SU-DHL-6 (cell line): ENCODE measurements around the gene ORC1.

Source experiments
- H2AFZ ChIP-seq: fragments of 200-600 bp; sonication (generic); 2 replicates; pipeline ENCODE4 v1.6.1; 2014; ENCODE audit warnings: low read depth, mild to moderate bottlenecking, moderate library complexity, mixed read lengths, antibody characterized with exemption, low read length; ENCODE audit not compliant: severe bottlenecking
- H3F3A ChIP-seq: fragments of 200-600 bp; shearing (Covaris generic); 2 replicates; pipeline ENCODE4 v1.6.0; 2016; ENCODE audit warnings: antibody characterized with exemption, mild to moderate bottlenecking; ENCODE audit not compliant: insufficient read depth
- H3K27ac ChIP-seq: fragments of 200-600 bp; sonication (generic); 2 replicates; pipeline ENCODE4 v1.5.1; 2016; ENCODE audit warnings: low read depth, mild to moderate bottlenecking, low read length, moderate library complexity, mixed read lengths
- H3K27me3 ChIP-seq: fragments of 200-600 bp; sonication (generic), shearing (Covaris generic); 2 replicates; pipeline ENCODE4 v1.6.0; 2014; ENCODE audit warnings: mild to moderate bottlenecking, low read length
- H3K36me3 ChIP-seq: fragments of 200-600 bp; sonication (generic); 2 replicates; pipeline ENCODE4 v1.6.1; 2014; ENCODE audit warnings: mild to moderate bottlenecking, low read length, mixed read lengths
- H3K4me2 ChIP-seq: fragments of 300-600, 200-600 bp; shearing (Covaris generic), sonication (generic); 2 replicates; pipeline ENCODE4 v1.6.0; 2014; ENCODE audit warnings: low read length, low read depth, mild to moderate bottlenecking; ENCODE audit not compliant: poor library complexity, severe bottlenecking
- H3K4me3 ChIP-seq: fragments of 200-600 bp; sonication (generic); 2 replicates; pipeline ENCODE4 v1.5.1; 2014; ENCODE audit warnings: antibody characterized with exemption, low read length, mild to moderate bottlenecking, mixed read lengths; ENCODE audit not compliant: insufficient read depth, poor library complexity, severe bottlenecking
- H3K79me2 ChIP-seq: fragments of 200-600 bp; sonication (generic); 2 replicates; pipeline ENCODE4 v1.6.1; 2014; ENCODE audit warnings: mild to moderate bottlenecking, low read length, moderate library complexity; ENCODE audit not compliant: insufficient read depth
- H3K9ac ChIP-seq: fragments of 200-600 bp; sonication (generic); 2 replicates; pipeline ENCODE4 v1.7.0; 2014; ENCODE audit warnings: mild to moderate bottlenecking, low read length
- H3K9me2 ChIP-seq: fragments of 200-600 bp; sonication (generic); replicated peaks from 2 replicates; pipeline ENCODE4 v1.6.1; 2014; ENCODE audit warnings: low read length; ENCODE audit not compliant: insufficient read depth
- H3K9me3 ChIP-seq: fragments of 200-600 bp; sonication (generic); 2 replicates; pipeline ENCODE4 v1.6.1; 2014; ENCODE audit warnings: low read length, mixed read lengths; ENCODE audit not compliant: insufficient read depth
- H4K20me1 ChIP-seq: fragments of 200-600 bp; sonication (generic); 2 replicates; pipeline ENCODE4 v1.6.1; 2014; ENCODE audit warnings: low read depth, mild to moderate bottlenecking, antibody characterized with exemption, low read length, moderate library complexity, mixed read lengths
- EZH2phosphoT487 ChIP-seq: fragments of 200-600 bp; sonication (generic), shearing (Covaris generic); conservative IDR thresholded peaks from 2 replicates; pipeline ENCODE4 v1.6.1; 2018; ENCODE audit warnings: mild to moderate bottlenecking, antibody characterized with exemption, low read length, moderate library complexity, mixed read lengths
- TF ChIP-seq, protein P1 (sequence below): fragments of 200-600 bp; sonication (generic); IDR thresholded peaks from one replicate; pipeline ENCODE4 v1.5.1; 2017; ENCODE audit warnings: antibody characterized with exemption, mild to moderate bottlenecking, low read length, moderate library complexity; ENCODE audit not compliant: insufficient read depth, poor library complexity, severe bottlenecking

The ORC1 gene

DNA sequence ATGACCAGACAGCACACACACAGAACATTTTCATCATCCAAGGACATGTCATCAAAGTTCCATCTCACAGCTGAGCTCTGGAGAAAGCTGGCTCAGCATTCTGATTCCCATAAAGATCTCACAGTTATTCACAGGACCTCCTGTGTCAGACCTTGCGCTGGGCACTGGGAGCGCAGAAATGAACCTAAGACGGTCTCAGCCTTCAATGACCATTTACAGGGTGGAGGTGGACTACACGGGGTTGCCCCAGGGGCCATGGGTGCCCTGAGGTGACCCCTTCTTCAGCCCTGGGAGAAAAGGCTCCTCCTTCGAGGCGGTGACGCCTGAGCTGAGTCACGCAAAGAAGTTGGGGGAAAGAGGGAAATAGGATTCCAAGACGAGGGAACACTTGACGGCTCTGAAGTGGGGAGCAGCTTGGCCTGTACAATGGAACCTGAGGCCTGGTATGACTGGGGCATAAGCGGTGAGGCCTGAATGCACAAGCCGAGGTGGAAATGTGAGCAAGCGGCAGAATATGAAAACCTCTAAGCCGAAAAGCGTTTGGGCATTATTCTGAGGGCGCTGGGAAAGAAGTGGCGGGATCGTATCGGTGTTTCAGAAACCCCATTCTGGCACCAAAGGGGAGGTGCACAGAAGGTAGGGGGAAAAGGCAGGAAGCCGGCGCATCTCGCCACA, 39.0 kb downstream of the ORC1 start:
- Histone ChIP-seq H3K27me3 (no peaks in the 10 kb centered on the region), H4K20me1 (no peaks in the 10 kb centered on the region), H3K4me2 (peak overlapping the region; percentile 88), H3F3A (peaks cover 16% of the 10 kb centered on the region), H3K9ac (peak overlapping the region; percentile 81), H3K9me3 (no peaks in the 10 kb centered on the region), H3K27ac (peak overlapping the region; percentile 50), H3K9me2 (no peaks in the 10 kb centered on the region), H3K79me2 (peaks cover 16% of the 10 kb centered on the region), H2AFZ (peak overlapping the region; percentile 38), H3K36me3 (no peaks in the 10 kb centered on the region), H3K4me3 (peak overlapping the region; percentile 72)
- TF ChIP-seq EZH2phosphoT487: no peak
- TF ChIP-seq, protein P1, sequence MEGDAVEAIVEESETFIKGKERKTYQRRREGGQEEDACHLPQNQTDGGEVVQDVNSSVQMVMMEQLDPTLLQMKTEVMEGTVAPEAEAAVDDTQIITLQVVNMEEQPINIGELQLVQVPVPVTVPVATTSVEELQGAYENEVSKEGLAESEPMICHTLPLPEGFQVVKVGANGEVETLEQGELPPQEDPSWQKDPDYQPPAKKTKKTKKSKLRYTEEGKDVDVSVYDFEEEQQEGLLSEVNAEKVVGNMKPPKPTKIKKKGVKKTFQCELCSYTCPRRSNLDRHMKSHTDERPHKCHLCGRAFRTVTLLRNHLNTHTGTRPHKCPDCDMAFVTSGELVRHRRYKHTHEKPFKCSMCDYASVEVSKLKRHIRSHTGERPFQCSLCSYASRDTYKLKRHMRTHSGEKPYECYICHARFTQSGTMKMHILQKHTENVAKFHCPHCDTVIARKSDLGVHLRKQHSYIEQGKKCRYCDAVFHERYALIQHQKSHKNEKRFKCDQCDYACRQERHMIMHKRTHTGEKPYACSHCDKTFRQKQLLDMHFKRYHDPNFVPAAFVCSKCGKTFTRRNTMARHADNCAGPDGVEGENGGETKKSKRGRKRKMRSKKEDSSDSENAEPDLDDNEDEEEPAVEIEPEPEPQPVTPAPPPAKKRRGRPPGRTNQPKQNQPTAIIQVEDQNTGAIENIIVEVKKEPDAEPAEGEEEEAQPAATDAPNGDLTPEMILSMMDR: no peak

GRCh38 chr1:52364235-52364839, 39.9 kb downstream of the ORC1 start:
- Histone ChIP-seq H3K27me3 (no peaks in the 10 kb centered on the region), H2AFZ (no peak overlapping the region), H3K36me3 (no peaks in the 10 kb centered on the region), H3K79me2 (peaks cover 16% of the 10 kb centered on the region), H4K20me1 (no peaks in the 10 kb centered on the region), H3K9me3 (no peaks in the 10 kb centered on the region), H3K9me2 (no peaks in the 10 kb centered on the region), H3F3A (peaks cover 13% of the 10 kb centered on the region), H3K9ac (peak overlapping the region; percentile 81; the same call in 1 of the 2 replicates), H3K4me2 (peak overlapping the region; percentile 88), H3K4me3 (no peak overlapping the region), H3K27ac (no peak overlapping the region)
- TF ChIP-seq, protein P1: no peak
- no peak for TF ChIP-seq EZH2phosphoT487

GRCh38 chr1:52360595-52360968, 43.6 kb downstream of the ORC1 start:
- Histone ChIP-seq H3K36me3 (no peaks in the 10 kb centered on the region), H3K27ac (no peak overlapping the region), H3K4me3 (no peak overlapping the region)

More at GRCh38 chr1:52360595-52360968, 43.6 kb downstream of the ORC1 start:
- Histone ChIP-seq H3K79me2 (peaks cover 16% of the 10 kb centered on the region), H3K9me3 (no peaks in the 10 kb centered on the region), H2AFZ (no peak overlapping the region), H3K9ac (no peak overlapping the region), H3K9me2 (no peaks in the 10 kb centered on the region), H3F3A (no peaks in the 10 kb centered on the region), H4K20me1 (no peaks in the 10 kb centered on the region), H3K27me3 (no peaks in the 10 kb centered on the region), H3K4me2 (no peak overlapping the region)
- TF ChIP-seq EZH2phosphoT487: no peak
